DND-41 (cell line): ENCODE results near the gene WDR93.

Experiments
- EZH2 ChIP-seq: IDR thresholded peaks from 3 replicates; pipeline ENCODE4 v1.6.1; 2012; ENCODE audit warnings: borderline replicate concordance, low read depth, mild to moderate bottlenecking, moderate library complexity, low read length, inconsistent platforms; ENCODE audit not compliant: severe bottlenecking
- TF ChIP-seq, protein P1 (sequence below): IDR thresholded peaks from 2 replicates; pipeline ENCODE4 v1.5.1; 2012; ENCODE audit warnings: borderline replicate concordance, low read length, moderate library complexity, mild to moderate bottlenecking; ENCODE audit not compliant: poor library complexity, severe bottlenecking; ENCODE audit errors: extremely low read depth

DNA sequence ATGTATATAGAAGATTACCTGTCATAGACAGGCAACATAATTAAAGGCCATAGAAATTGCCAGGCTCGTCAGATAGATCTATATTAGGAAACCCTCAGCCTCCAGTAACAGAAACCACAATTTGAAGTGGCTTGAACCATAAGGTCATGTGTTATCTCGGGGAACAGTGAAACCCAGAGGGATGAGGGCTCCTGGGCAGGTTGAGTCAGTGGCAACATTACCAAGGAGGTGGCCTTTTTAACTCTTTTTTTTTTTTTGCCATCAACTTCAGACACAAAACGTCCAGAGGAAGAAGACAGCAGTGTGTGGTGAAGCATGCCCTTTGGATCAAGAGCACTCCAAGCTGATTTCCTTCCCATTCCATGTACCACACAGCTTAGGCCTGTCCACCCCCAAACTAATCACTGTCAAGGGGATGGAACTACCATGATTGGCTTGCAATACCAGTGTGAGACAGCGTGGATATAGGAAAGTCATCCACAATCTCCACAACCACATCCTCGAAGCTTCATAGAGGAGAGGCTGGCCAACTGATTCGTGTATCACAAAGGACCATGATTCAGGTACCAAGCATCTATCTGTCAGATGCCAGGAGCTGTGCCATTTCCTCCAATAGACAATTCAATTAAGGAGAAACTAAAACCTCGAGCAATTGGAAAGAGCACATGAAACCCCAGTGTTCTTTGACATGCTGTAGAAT, 34.3 kb upstream of the WDR93 start:
- TF ChIP-seq EZH2: no peak
- TF ChIP-seq, protein P1, sequence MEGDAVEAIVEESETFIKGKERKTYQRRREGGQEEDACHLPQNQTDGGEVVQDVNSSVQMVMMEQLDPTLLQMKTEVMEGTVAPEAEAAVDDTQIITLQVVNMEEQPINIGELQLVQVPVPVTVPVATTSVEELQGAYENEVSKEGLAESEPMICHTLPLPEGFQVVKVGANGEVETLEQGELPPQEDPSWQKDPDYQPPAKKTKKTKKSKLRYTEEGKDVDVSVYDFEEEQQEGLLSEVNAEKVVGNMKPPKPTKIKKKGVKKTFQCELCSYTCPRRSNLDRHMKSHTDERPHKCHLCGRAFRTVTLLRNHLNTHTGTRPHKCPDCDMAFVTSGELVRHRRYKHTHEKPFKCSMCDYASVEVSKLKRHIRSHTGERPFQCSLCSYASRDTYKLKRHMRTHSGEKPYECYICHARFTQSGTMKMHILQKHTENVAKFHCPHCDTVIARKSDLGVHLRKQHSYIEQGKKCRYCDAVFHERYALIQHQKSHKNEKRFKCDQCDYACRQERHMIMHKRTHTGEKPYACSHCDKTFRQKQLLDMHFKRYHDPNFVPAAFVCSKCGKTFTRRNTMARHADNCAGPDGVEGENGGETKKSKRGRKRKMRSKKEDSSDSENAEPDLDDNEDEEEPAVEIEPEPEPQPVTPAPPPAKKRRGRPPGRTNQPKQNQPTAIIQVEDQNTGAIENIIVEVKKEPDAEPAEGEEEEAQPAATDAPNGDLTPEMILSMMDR: no peak
